Measurements from ENCODE around the gene LMX1A. TPM values are rescaled to one million over a fixed set of nuclear protein-coding genes. Genes with fewer than 3 reads are reported as not detected.
A peak's percentile ranks its signal among the peaks of the same experiment; 100 is the strongest.

The LMX1A gene
- total RNA-seq, 1 donor from 2014 or later, result not detected

GRCh38 chr1:165303386-165303785 lies 53.1 kb downstream of the LMX1A start:
- Mint-ChIP-seq H3K4me3 (no peak overlapping the region), H3K36me3 (ENCODE audit: low read depth) (no peaks in the 10 kb centered on the region), H3K27me3 (ENCODE audit: low read depth) (peaks cover 53% of the 10 kb centered on the region), H3K27ac (ENCODE audit: unreplicated experiment) (no peak overlapping the region), H3K4me1 (peaks cover 2% of the 10 kb centered on the region), H3K9me3 (no peaks in the 10 kb centered on the region)
- no peak for DNase-seq (ENCODE audit: low read depth, low spot score)
- TF ChIP-seq CTCF (conservative IDR thresholded peaks at IDR 0.05), result no peak

GRCh38 chr1:165300400-165300903 lies 56.1 kb downstream of the LMX1A start:
- no peak for TF ChIP-seq CTCF (conservative IDR thresholded peaks at IDR 0.05)
- Mint-ChIP-seq H3K27me3 (ENCODE audit: low read depth) (peaks cover 35% of the 10 kb centered on the region), H3K27ac (ENCODE audit: unreplicated experiment) (no peak overlapping the region), H3K4me3 (no peak overlapping the region), H3K4me1 (peaks cover 8% of the 10 kb centered on the region), H3K9me3 (no peaks in the 10 kb centered on the region), H3K36me3 (ENCODE audit: low read depth) (no peaks in the 10 kb centered on the region)
- no peak for DNase-seq (ENCODE audit: low read depth, low spot score)

- Mint-ChIP-seq H3K4me3 (no peak overlapping the region), H3K9me3 (no peaks in the 10 kb centered on the region), H3K4me1 (peaks cover 8% of the 10 kb centered on the region), H3K27me3 (ENCODE audit: low read depth) (peaks cover 24% of the 10 kb centered on the region), H3K27ac (ENCODE audit: unreplicated experiment) (no peak overlapping the region), H3K36me3 (ENCODE audit: low read depth) (no peaks in the 10 kb centered on the region)
- TF ChIP-seq CTCF (conservative IDR thresholded peaks at IDR 0.05), result no peak
- DNase-seq (ENCODE audit: low read depth, low spot score), result no peak
Observed at GRCh38 chr1:165298203-165298820, 58.2 kb downstream of the LMX1A start.

DNA sequence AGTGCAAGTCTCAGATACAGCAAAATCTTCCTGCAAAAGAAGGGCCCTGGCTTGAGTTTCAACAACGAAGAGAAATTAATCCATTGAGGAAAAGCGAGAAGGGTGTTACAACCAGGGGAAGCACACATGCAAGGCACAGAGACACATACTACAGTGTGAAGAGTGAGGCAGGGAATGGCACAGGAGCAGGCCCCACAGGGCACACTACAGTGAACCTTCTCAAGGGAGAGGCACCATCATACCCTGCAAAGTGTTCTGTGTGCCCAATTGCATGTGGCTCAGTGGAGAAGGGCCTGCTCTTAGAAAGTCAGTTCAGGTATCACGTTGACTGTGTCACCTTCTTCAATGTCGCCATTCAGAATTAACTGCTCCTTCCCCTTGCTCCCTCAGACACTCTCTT lies 60.3 kb downstream of the LMX1A start:
- H3K4me1 Mint-ChIP-seq, result peaks cover 8% of the 10 kb centered on the region
- H3K27ac Mint-ChIP-seq (ENCODE audit: unreplicated experiment), result peak overlapping the region; percentile 92
- H3K4me3 Mint-ChIP-seq, result no peak overlapping the region
- no peaks in the 10 kb centered on the region for H3K9me3 Mint-ChIP-seq
- peaks cover 8% of the 10 kb centered on the region for H3K27me3 Mint-ChIP-seq (ENCODE audit: low read depth)
- no peaks in the 10 kb centered on the region for H3K36me3 Mint-ChIP-seq (ENCODE audit: low read depth)
- no peak for TF ChIP-seq CTCF (conservative IDR thresholded peaks at IDR 0.05)
- no peak for DNase-seq (ENCODE audit: low read depth, low spot score)

DNA sequence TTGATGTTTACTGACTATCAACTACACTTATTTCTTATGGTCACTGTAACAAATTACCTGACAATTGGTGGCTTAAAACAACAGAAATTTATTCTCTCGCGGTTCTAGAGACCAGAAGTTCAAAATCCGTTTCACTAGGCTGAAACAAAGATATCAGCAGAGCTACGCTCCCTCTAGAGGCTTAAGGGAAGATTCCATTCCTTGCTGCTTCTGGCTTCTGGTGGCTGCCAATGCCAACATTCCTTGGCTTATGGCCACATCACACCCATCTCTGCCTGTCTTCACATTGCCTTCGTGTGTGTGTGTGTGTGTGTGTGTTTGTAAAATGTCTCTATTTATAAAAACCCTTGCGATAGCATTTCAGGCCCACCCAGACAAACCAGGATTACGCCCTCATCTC lies 66.4 kb downstream of the LMX1A start:
- no peak for DNase-seq (ENCODE audit: low read depth, low spot score)
- H3K4me1 Mint-ChIP-seq, result no peaks in the 10 kb centered on the region
- H3K4me3 Mint-ChIP-seq, result no peak overlapping the region
- no peaks in the 10 kb centered on the region for H3K36me3 Mint-ChIP-seq (ENCODE audit: low read depth)
- peaks cover 37% of the 10 kb centered on the region for H3K27me3 Mint-ChIP-seq (ENCODE audit: low read depth)
- H3K27ac Mint-ChIP-seq (ENCODE audit: unreplicated experiment), result no peak overlapping the region
- H3K9me3 Mint-ChIP-seq, result peaks cover 7% of the 10 kb centered on the region
- TF ChIP-seq CTCF (conservative IDR thresholded peaks at IDR 0.05), result peak; percentile 21
